Measurements from ENCODE around the gene IER2.

DNA sequence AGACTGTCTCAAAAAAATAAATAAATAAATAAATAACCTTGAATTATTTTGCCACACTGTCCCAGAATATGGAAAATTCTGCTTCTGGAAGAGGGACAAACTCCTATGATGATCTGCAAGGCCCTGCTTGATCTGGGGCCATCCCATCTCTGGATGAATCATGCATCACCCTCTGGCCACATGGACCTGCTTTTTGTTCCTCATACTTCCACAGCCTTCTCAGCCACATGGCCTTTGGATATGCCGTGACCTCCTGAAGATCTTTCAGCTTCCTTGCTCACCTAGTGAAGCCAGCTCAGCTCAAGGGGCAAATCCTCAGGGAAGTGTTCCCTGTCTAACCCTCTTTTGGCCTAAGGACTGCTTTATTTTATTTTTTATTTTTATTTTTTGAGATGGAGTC lies 10.3 kb downstream of the IER2 start:
- TF ChIP-seq, protein P1, sequence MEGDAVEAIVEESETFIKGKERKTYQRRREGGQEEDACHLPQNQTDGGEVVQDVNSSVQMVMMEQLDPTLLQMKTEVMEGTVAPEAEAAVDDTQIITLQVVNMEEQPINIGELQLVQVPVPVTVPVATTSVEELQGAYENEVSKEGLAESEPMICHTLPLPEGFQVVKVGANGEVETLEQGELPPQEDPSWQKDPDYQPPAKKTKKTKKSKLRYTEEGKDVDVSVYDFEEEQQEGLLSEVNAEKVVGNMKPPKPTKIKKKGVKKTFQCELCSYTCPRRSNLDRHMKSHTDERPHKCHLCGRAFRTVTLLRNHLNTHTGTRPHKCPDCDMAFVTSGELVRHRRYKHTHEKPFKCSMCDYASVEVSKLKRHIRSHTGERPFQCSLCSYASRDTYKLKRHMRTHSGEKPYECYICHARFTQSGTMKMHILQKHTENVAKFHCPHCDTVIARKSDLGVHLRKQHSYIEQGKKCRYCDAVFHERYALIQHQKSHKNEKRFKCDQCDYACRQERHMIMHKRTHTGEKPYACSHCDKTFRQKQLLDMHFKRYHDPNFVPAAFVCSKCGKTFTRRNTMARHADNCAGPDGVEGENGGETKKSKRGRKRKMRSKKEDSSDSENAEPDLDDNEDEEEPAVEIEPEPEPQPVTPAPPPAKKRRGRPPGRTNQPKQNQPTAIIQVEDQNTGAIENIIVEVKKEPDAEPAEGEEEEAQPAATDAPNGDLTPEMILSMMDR (IDR thresholded peaks at IDR 0.05), result no peak
- TF ChIP-seq POLR2A (IDR thresholded peaks at IDR 0.05), result no peak

Measured in adrenal gland (tissue), 5 donors.